Esophagus squamous epithelium (tissue), 4 donors: ENCODE data around the gene LUZP1.

ENCODE experiments used
- CTCF ChIP-seq, 6 experiments: fragments of 450-650 bp in 4 of 6; fragments of 200-600 bp in 2 of 6; sonication (generic) in 2 of 6; IDR thresholded peaks; one replicate each; pipeline ENCODE4 v1.5.1; 2016 to 2019; ENCODE audit warnings: antibody characterized with exemption in 6 of 6, mild to moderate bottlenecking in 4 of 6, moderate library complexity in 4 of 6
- POLR2A ChIP-seq, 4 donors: fragments of 450-650 bp; IDR thresholded peaks; one replicate each; pipeline ENCODE4 v1.6.1; 2017; ENCODE audit warnings: antibody characterized with exemption in 4 of 4, mild to moderate bottlenecking in 4 of 4, moderate library complexity in 3 of 4

GRCh38 chr1:23156940-23157339 is 11.7 kb downstream of the LUZP1 start:
- TF ChIP-seq CTCF (IDR thresholded peaks at IDR 0.05) (no peak), POLR2A (IDR thresholded peaks at IDR 0.05) (no peak)
